ENCODE results near the gene ACP4.

GRCh38 chr19:50797781-50798658, 7.8 kb downstream of the ACP4 start:
- TF ChIP-seq CTCF (IDR thresholded peaks at IDR 0.05; ENCODE audit: low read length) (no peak), EZH2phosphoT487 (IDR thresholded peaks at IDR 0.05; ENCODE audit: low read length) (no peak)

Data from MM.1S (cell line).